GM21576 (cell line): ENCODE measurements around the gene PUSL1.

Source experiments
- ATAC-seq: cut with Tn5 transposase; IDR thresholded peaks from one replicate; pipeline ENCODE4 v1.9.1; 2021; ENCODE audit warnings: mild to moderate bottlenecking, moderate library complexity; ENCODE audit not compliant: unreplicated experiment

The PUSL1 gene, protein sequence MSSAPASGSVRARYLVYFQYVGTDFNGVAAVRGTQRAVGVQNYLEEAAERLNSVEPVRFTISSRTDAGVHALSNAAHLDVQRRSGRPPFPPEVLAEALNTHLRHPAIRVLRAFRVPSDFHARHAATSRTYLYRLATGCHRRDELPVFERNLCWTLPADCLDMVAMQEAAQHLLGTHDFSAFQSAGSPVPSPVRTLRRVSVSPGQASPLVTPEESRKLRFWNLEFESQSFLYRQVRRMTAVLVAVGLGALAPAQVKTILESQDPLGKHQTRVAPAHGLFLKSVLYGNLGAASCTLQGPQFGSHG

DNA sequence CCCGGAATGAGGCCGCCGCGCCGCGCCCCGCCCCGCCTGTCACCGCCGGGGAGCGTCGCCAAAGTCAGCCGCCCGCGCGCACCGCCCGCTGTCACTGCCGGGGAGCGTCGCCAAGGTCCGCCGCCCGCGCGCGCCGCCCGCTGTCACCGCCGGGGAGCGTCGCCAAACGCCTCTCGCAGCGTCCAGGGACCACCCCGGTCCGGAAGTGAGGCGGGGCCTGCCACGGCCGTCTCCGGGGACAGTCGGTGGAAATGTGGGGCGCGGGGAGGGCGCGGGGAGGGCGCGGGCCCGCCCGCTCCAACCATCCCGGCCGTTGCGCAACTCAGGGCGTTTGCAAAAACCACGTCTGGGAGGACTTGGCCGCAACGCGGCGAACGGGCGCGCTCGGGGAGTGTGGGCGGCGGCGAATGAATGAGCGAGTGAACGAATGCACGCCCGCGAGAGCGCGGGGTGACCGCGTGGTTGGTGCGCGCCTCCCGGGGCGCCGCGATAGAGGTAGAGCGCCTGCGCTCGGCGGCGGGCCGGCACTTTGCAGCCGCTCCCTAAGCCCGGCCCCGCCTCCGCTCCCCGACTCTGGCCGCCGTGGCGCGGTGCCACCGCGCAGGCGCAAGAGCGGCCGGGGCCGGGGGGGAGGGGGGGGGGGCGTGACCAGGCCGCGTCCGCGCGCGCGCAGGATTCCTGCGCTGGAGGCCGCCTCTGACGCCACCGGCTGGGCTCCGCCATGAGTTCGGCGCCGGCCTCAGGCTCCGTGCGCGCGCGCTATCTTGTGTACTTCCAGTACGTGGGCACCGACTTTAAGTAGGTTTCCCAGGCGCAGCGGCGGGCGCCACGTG is at the start of gene PUSL1, which contains the start of gene ACAP3:
Gene PUSL1, plus strand, starts transcription at position 675 of the 833 bp plus-strand sequence. Its CDS starts 47 bp downstream, at position 722.
Gene ACAP3, minus strand, starts transcription at position 8 of the 833 bp plus-strand sequence. CDS start 115 bp downstream, outside the sequence.
- peak; percentile 56 for ATAC-seq

- ATAC-seq = no peak
Measured at GRCh38 chr1:1259119-1259488, 49.3 kb upstream of the PUSL1 start.

- no peak for ATAC-seq
Measured at GRCh38 chr1:1259540-1259939, 48.9 kb upstream of the PUSL1 start.

GRCh38 chr1:1259951-1260600 is 48.3 kb upstream of the PUSL1 start:
- ATAC-seq = no peak

DNA sequence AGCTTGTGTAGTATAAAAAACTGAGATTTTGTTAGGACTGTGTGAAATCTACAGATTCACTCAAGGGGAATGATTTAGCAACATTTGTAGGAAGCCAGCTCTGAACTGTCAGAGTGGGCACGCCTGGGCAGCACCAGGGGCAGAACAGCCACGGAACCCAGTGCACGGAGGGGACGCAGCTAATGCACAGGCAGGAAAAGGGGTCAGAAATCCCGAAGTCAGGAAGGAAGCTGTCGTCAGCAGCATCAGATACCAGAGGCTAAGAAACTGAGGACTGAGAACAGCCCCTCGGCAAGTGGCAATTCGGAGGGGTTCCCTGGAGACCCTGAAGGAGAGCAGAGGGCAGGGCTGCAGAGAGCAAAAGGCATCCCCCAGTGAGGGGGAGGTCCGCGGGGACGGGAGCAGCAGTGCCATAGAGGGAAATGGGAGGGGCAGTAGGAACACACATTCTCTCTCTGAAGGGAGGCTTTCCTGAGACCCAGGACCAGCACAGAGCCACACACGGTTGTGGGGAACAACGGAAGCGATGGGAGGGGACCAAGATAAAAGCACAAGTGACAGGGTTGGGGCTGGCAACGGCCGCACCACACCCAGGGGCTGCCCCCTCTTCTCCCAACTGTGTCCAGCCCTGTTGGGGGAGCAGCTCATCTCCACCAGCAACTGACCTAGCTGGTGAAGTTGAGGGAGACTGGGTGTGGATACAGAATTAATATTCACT is 47.4 kb upstream of the PUSL1 start:
- ATAC-seq = no peak

- no peak for ATAC-seq
Measured at GRCh38 chr1:1262071-1262470, 46.3 kb upstream of the PUSL1 start.

DNA sequence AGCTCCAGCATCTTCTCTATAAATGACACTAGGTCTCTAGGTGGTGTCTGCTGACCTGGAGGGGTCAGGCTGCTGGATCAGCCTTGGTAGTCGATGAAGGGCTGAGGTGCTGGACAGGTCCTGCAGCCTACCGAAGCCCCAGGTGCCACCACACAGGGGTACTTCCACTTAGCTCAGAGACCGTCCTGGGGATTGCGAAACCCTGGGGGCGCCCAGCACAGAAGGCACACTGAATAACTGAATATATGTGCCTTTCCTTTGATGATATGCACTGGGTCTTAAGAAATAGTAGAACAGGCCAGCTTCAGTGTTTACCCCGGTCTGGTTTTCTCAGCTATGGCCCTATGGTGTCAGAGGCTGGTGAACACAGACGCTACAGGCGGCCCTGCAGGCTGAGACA is 45.6 kb upstream of the PUSL1 start:
- no peak for ATAC-seq

DNA sequence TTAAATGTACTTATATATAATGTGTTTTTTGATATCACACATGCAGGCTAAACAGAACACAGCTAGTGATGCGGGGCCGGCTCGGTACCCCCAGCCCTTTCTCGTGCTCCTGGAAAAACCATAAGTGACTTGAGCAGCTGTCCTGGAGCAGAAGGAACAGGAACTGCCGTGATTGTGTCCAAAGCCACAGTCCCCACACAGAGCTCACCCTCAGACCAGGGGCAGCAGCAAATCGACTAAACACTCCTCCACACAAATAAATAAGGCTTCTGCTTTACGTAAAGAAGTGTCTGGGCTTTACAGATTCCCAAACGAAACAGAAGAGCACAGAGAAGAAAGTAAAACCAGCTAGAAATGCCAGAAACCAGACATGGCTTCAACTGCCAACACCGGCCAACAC is 44.4 kb upstream of the PUSL1 start:
- ATAC-seq = no peak

DNA sequence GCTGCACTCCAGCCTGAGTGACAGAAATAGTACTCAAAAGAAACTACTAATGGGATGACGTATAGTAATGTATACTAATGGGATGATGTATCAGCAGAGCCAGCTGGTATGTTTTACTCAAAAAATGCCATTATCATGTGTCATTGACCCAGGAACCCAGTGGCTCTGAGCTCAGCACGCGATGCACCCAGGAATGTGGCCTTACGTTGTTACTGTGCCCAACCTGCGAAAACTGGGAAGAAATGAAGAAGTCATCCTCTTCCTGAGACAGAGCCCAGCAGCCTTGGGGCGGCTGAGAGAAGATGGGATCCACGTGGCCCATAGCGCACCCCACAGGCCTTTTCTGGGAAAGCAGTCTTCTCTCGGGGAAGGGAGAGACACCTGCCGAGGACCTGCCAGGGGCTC is 43.5 kb upstream of the PUSL1 start:
- ATAC-seq = no peak

- no peak for ATAC-seq
Measured at GRCh38 chr1:1267488-1268283, 40.7 kb upstream of the PUSL1 start.

DNA sequence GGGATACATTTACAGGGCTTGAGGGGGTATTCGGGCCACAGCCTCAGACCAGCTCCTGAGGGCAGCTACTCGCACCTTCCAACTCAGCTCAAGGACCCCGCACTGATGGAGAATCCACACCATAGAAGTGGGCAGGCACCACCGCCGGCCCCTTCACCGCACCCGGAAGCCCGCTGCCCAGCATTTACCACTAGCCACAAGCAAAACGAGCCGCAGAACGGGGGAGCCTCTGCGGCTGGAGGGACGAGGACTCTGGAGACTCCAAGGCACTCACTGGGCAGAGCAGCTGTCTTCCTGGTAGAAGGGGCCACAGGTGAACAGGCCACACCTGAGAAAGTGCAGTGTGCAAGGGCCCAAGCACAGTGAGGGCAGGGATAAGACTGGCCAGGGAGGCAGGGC is 40.1 kb upstream of the PUSL1 start:
- no peak for ATAC-seq

DNA sequence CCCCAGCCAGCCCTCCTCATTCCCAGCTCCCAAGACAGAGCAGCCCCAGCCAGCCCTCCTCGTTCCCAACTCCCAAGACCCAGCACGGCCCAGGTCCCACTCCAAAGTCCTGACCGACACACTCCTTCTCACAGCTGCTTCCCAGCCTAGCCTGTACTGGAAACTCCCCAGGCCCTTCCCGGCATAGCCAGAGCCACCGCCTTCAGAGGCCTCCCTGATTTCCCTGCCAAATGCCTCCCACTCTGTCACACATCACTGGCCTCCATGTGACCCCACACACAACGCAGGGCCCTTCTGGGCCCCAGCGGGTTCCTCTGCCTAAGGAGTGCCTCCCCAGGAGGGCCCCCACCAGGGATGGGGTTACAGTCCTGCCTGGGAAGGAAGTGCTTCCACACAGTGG is 37.6 kb upstream of the PUSL1 start:
- ATAC-seq = no peak

GRCh38 chr1:1272341-1273208 is 35.8 kb upstream of the PUSL1 start:
- no peak for ATAC-seq

DNA sequence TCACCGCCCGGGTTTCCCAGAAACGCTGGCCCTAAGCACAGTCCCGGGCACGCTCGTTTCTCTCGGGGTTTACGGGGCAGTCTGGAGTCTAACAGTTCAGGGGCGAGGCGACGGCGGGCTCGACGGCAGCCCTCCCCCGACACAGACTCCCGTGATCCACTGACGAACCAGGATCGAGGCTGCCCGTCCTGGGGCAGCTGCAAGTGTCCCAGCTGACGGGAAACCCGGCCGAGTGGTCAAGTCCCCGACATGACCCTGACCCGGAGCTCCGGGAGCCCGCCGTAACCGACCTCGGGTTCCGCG is 35.2 kb upstream of the PUSL1 start:
- ATAC-seq = peak; percentile 12

- ATAC-seq = peak; percentile 70
Measured at GRCh38 chr1:1273512-1274298, 34.7 kb upstream of the PUSL1 start, which contains the start of gene UBE2J2. TSS of gene UBE2J2 (minus strand) at chr1:1273854. CDS start at chr1:1267992, 5,862 bp downstream.

- peak; percentile 6 for ATAC-seq
Measured at GRCh38 chr1:1274299-1274930, 34.0 kb upstream of the PUSL1 start.

DNA sequence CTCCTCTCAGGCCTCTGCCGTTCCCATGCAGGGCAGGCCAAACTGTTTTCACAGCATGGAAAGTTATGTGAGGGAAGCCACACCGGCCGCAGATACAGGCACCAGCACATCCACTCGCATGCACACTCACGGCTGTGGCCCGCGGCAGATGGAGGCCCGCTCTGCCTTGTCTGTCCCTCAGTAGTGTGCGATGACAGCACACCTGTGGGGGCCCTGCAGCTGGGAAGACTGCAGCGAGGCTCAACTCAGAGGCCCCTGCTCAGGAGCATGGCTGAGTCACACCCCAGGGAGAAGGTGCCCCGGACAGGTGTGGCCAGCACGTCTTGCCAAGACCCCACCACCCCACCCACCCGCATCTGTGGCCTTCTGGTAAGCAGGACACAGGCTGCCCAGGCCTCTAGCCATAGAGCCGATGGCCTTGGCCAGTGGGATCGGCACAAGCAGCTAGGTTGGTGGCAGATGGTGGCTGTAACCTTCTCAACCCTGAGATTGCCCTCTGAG is 33.4 kb upstream of the PUSL1 start:
- no peak for ATAC-seq

GRCh38 chr1:1275836-1276235 is 32.6 kb upstream of the PUSL1 start:
- no peak for ATAC-seq
